ENCODE data around the gene OR6V1. TPM values are rescaled to one million over a fixed set of nuclear protein-coding genes. Genes with fewer than 3 reads are reported as not detected.

Gene OR6V1, protein sequence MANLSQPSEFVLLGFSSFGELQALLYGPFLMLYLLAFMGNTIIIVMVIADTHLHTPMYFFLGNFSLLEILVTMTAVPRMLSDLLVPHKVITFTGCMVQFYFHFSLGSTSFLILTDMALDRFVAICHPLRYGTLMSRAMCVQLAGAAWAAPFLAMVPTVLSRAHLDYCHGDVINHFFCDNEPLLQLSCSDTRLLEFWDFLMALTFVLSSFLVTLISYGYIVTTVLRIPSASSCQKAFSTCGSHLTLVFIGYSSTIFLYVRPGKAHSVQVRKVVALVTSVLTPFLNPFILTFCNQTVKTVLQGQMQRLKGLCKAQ
- total RNA-seq (2014; rRNA removed; shearing (Covaris generic); ENCODE audit: low replicate concordance), result not detected in 2 replicates

DNA sequence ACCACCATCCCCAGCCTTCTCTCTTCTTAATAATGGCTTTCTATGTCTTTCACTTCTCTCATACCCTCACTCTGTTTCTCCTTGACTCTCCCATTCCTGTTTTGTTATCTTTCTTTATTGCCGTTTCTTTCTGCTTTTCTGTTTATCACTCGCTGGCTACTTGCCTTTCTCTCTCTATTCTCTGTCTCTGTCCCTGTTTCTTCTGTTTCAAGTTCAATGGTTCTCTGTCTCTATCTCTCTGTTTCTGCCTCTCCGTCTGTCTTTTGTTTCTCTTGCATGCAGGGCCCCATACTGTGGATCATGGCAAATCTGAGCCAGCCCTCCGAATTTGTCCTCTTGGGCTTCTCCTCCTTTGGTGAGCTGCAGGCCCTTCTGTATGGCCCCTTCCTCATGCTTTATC, at the start of gene OR6V1:
Gene OR6V1 (plus strand): TSS at position 301 of the 400 bp plus-strand sequence. CDS start 0 bp downstream, at position 301.
- no peak for DNase-seq (ENCODE audit: low read depth)
- in situ Hi-C loops (cut with HindIII; ENCODE audit: low pct_unique_long_range_greater_than_20kb, low sequenced_read_pairs), result no loop called here

DNA sequence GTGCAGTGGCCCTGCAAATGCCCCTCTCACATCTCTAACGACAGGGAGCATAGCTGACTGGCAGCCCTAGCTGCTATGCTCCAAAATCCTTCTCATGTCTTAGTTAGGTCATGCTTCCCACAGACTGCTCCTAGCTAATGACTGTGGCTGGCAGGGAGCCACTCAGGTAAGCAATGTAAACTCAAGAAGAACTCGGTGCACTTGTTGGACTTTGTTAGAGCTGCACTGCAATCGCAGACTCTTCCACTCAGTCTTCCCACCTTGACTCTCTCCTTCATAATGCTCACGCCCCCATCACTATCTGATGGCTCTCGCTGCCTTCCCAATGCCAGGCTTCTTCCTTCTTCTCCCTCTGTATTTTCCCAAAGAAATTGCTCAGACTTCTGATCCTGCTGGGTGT, 49.2 kb upstream of the OR6V1 start:
- in situ Hi-C loops (cut with HindIII; ENCODE audit: low pct_unique_long_range_greater_than_20kb, low sequenced_read_pairs), result no loop called here
- DNase-seq (ENCODE audit: low read depth), result no peak

DNA sequence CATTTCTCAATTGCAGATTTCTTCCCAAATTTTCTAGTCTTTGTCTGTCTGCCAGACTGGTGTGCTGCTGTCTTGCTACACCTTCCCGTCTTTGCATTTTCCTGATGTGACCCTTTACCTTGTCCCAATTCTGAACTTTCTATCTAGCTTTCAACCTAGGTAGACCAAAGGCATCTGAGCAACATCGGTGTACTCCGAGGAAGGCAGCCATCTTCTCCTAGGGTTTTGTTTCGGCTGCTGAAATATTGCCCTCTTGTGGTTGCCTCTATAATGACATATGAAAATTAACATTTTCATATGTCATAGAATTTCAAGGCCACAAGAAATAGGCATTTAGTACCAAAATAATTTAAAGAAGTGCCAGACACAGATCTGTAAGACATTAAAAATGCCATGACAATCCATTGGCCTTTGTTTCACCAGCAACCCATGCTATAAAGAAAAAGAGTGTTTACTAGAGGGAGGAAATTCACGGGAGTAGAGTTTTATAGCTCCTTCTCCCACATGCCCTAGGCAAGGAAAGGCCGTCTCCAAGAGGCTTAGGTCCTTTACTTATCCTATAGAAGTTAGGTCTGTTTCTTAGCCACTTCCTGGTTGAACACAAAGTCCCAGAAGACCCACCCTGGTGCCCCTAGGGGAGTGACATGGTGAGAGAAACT, 48.6 kb upstream of the OR6V1 start:
- in situ Hi-C loops (cut with HindIII; ENCODE audit: low pct_unique_long_range_greater_than_20kb, low sequenced_read_pairs), result no loop called here
- peak; percentile 30 for DNase-seq (ENCODE audit: low read depth)

DNA sequence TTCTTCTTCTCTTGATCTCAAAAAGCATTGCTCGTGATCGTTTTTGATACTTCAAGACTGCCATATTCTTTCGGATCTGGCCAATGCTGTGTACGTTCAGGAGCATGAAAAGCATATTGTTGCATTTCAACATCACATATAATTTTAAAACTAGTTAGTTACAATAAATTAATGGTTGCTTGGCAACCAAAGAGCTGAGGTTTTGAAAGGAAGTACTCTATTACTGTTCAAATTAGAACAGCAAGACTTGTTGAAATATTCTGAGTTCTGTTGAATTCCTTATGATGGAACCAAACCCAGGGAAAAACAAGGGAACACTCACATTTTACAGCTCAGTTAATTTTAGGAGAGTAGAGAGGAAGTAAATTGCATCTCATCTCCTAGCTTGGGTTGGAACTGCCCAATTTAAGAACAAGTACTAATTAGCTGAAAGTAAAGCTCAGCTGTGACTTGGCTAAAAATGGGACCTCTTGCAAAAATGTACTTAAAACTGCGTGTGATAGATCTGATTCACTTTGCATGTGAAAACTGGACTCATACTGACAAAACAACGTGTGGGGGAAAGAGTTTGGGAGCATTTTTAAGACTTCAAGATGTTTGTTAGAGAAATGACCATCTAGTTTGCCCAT, 46.4 kb upstream of the OR6V1 start:
- no peak for DNase-seq (ENCODE audit: low read depth)
- in situ Hi-C loops (cut with HindIII; ENCODE audit: low pct_unique_long_range_greater_than_20kb, low sequenced_read_pairs), result no loop called here

DNA sequence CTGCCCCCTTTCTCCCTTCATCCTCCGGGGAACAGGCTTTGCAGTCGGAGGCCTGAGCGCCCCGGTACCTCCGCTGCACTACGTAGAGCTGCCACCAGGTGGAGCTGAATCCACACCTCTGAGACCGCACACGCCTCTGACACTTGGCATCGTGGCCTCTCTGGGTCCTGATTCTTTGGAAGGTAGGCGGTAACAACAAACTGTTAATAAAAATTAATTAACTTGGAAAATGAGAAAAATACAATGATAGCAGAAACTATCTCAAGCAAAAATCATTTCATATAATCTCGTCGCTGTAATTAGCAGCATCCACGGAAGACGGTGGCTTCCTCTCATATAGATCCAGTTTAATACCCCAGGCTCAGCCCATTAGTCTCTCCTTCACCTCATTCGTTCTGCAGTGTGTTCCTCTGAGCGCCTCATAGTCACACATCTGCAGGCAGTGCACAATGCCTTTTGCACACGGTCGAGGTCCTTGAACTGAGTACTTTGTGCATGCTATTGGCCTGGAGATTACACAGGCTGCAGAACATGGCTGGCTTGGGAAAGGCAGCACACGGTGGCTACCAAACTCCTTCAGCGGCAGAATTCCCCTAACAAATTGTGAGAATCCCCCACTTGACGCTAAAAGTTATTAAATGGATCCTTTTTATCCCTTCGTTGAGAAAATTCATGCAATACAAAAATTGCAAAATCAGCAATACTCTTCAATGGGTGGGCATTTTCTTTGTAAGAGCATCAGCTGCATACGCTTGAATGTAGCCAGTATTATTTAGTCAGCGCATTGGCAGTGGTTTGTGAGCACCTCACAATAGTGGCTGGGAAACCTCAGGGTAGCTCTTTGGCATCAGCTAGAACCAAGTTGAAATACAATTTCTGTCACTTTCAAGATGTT, 43.9 kb upstream of the OR6V1 start:
- in situ Hi-C loops (cut with HindIII; ENCODE audit: low pct_unique_long_range_greater_than_20kb, low sequenced_read_pairs), result no loop called here
- DNase-seq (ENCODE audit: low read depth), result peak; percentile 42

DNA sequence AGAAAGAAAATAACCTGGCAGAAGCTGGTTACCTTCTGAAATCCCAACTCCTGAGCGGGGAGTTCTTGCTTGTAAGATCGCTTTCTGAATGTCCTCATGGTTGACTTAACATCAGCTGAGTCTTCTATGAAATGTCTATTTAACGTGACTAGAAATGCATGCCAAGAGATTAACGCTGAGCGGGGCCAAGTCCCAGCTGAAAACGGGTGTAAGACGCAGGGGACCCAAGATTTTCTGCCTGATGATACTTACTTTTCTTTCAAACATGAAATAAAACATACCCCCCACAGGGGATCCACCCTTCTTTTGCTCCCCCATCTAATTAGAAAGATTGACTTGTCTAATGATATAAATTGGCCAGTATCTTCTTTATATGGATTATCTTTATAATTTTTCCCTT, 40.1 kb upstream of the OR6V1 start:
- in situ Hi-C loops (cut with HindIII; ENCODE audit: low pct_unique_long_range_greater_than_20kb, low sequenced_read_pairs), result no loop called here

DNA sequence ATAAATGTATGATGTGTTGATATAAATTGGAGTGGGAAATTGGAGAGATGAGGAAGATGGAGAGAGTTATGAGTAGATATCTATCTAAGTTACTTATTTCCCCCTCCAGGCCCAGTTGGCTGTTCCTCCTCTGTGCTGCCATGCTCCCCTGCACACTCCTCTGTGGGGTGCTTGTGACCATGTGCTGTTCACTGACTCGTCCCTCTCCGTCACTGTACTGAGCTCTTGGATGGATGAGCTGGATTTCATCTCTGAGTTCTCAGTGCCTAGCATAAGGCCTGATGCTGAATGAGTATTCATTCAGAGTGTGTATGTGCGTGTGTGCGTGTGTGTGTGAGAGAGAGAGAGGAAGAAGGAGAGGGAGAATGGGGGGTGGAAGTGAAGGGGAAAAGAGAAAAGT, 39.7 kb upstream of the OR6V1 start:
- in situ Hi-C loops (cut with HindIII; ENCODE audit: low pct_unique_long_range_greater_than_20kb, low sequenced_read_pairs), result no loop called here
- no peak for DNase-seq (ENCODE audit: low read depth)

More for the DNA sequence above, 40.1 kb upstream of the OR6V1 start:
- no peak for DNase-seq (ENCODE audit: low read depth)

DNA sequence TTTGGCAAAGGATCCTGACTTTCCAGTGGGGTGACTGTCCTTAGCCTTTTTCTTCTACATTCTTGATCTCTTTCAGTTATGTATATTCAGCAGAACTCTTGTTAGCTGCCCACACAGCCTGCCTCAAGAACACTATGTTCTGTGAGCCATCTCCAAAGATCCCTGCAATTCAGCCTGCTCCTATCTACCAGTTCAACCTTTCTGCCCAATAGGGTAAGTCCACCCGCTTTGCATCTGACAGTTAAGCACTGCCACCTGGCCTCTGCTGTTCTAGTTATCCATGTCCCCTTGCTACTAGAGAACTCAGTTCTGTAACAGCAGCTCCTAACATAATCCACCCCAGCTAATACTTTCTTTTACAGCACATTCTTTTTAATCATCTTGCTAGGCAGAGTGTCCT, 38.7 kb upstream of the OR6V1 start:
- no peak for DNase-seq (ENCODE audit: low read depth)
- in situ Hi-C loops (cut with HindIII; ENCODE audit: low pct_unique_long_range_greater_than_20kb, low sequenced_read_pairs), result no loop called here

DNA sequence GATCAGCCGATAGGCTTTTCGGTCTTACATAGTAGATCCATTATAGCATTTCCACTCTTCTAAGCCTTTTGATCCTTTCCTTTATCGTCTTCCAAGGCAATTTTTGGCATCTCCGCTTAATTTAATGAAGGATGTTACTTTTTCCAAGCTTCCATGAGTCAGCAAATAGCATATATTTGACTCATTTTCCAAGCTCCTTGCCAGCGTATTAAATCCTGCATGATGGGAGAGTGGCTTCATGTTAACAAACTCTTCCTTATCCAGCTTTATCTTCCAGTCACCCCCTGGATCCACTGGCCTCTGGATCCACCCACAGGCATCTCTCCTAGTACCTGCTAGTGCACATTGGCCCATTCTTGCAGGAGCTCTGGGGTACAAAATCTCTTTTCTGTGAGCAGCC, 38.2 kb upstream of the OR6V1 start:
- in situ Hi-C loops (cut with HindIII; ENCODE audit: low pct_unique_long_range_greater_than_20kb, low sequenced_read_pairs), result no loop called here
- DNase-seq (ENCODE audit: low read depth), result no peak

DNA sequence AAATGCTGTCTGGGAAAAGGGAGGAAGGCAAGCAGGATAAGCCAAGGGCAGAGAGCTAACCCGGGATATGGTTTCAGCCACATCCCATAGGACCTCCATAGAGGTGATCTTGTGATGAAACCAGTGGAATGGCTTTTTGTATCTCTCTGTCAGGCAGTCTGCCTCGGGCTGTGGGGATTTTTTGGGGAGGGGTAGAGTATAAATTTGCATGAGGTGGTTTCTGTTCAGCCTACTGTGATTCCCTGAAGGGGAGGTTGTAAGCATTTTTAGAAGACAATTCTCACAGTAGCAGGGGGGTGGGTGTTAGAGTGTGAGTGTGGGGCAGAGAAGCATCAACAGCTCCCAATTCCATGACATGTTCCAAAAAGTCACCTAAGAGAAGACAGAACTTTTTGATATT, 37.1 kb upstream of the OR6V1 start:
- no peak for DNase-seq (ENCODE audit: low read depth)
- in situ Hi-C loops (cut with HindIII; ENCODE audit: low pct_unique_long_range_greater_than_20kb, low sequenced_read_pairs), result no loop called here

DNA sequence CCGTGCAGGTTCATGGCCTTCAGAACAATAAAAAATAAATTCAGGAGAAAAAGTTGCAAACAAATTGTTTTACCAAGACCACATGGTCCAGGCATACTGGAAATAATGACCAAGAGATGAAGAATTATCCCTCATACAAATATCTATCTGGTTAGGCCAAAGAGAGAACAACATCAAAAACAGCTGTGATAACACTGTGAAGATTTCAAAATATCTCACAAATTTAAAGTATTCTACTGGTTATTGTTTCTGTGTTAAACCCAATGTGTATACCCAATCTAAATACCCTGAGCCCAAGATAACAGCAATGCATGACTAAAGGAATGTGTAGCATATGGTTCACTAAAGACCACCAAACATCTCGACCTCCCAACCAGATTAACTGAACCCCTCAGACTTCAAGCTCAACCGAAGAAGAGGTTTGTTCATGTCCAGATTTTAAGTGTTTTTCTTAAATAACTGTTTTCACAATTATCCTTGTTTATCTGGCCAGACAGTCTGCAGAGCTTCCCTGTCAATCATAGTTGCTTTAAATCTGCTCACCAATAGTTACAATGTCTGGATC, 36.1 kb upstream of the OR6V1 start:
- DNase-seq (ENCODE audit: low read depth), result no peak
- in situ Hi-C loops (cut with HindIII; ENCODE audit: low pct_unique_long_range_greater_than_20kb, low sequenced_read_pairs), result no loop called here

DNA sequence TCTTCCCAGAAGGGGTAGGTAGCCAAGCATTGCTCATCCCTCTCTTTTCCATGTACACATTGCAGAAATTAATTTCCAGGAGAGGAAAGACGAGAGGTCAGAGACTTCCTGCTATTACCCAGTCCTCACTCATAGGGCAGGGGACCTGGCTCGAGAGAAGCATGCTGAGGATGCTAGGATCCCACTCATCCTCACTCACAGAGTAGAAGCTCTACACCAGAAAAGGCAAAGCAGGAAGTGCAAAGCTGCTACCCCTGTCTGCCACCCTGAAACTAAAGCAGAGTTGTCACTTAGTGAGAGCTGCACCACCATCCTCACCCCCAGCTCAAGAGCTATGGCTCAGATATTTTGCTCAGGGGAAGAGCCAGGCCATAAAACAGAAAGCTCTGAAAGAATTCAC, 35.1 kb upstream of the OR6V1 start:
- in situ Hi-C loops (cut with HindIII; ENCODE audit: low pct_unique_long_range_greater_than_20kb, low sequenced_read_pairs), result no loop called here
- DNase-seq (ENCODE audit: low read depth), result no peak

DNA sequence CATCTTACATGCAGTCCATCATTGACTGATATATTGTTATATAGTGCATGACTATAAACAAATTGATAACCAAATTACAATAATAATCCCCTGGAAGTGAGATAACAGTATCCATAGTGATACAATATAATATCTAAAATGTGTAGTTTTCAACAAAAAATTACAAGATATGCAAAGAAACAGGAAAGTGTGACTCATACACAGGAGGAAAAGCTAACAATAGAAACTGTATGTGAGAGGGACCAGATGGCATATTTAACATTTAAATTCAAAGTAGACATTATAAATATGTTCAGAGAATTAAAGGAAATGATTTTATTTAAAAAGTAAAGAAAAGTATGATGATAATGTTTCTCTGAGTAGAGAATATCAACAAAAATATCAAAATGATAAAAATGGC, 33.2 kb upstream of the OR6V1 start:
- in situ Hi-C loops (cut with HindIII; ENCODE audit: low pct_unique_long_range_greater_than_20kb, low sequenced_read_pairs), result no loop called here
- no peak for DNase-seq (ENCODE audit: low read depth)

DNA sequence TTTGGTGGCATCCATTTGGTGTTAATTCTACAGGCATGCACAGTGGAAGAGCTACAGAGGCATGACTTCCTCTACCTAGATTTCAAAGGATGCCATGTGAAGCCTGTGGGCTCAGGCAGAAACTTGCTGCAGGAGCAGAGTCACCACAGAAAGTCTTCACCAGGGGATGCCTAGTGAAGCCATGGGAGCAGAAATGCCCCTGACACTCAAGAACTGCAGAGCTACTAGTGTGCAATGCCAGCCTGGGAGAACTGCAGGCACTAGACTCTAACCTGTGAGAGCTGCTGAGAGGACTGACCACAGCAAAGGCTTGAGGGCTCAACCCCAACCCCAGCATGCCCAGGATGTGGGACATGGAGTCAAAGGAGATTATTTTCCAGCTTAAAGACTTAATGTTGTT, 29.1 kb upstream of the OR6V1 start:
- DNase-seq (ENCODE audit: low read depth), result no peak
- in situ Hi-C loops (cut with HindIII; ENCODE audit: low pct_unique_long_range_greater_than_20kb, low sequenced_read_pairs), result no loop called here

DNA sequence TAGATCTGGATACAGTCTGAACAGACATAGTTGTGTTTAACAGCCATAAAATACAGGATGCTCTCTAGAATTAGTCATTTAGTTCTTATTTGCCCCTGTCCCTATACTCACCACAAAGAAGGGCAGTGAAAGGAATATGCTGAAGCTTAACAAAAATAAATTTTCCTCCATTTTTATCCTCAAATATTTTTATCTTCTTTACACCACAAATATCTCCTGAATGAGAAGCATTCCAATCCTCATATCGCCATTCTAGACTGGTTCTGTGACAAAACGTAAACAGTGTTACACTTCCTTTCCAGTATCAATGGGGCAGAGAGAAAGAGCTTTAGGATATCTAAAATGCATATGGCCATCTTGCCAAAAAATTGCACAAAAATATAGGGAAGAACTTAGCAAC, 26.8 kb upstream of the OR6V1 start:
- in situ Hi-C loops (cut with HindIII; ENCODE audit: low pct_unique_long_range_greater_than_20kb, low sequenced_read_pairs), result no loop called here
- no peak for DNase-seq (ENCODE audit: low read depth)

DNA sequence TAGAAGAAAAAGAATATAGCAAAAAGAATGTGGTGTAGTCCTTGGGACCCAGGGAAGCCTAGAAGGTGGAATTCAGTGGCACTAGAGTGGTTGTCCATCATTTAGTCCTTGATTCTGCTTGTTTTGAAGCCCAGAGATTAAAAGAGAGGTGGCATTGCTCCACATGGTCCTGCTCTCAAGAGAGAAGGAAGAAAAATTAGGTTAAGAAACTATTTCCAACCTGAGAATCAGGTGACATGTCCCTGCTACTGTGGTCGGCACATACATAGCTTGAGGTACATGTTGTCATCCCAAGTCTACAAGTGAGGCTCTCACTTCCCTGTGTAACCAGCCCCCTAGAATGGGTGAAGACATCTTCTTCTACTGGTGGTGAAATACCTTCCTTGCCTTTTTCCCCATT, 25.1 kb upstream of the OR6V1 start, which contains the start of gene OR9A2:
Gene OR9A2 (minus strand): TSS at position 101 of the 400 bp plus-strand sequence. CDS start 0 bp downstream, at position 101.
- in situ Hi-C loops (cut with HindIII; ENCODE audit: low pct_unique_long_range_greater_than_20kb, low sequenced_read_pairs), result no loop called here
- DNase-seq (ENCODE audit: low read depth), result no peak

DNA sequence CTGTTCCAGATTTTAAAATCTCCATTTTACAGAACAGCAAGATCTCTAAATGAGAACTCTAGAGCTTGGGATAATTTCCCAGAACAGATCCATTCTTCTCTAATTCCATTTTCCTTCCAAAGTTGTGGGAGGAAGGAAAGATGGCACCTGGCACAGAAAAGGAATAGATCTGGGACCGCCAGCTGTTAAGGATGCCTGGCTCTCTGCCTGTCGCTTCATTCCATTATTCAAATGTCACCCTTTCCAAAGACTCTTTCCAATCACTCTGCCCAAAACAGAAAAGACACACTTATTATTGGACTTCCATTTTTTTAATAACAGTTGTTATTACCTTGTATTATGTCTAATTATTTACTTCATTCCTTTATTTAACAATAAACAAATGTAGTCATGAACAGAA, 24.5 kb upstream of the OR6V1 start:
- no peak for DNase-seq (ENCODE audit: low read depth)
- in situ Hi-C loops (cut with HindIII; ENCODE audit: low pct_unique_long_range_greater_than_20kb, low sequenced_read_pairs), result no loop called here

DNA sequence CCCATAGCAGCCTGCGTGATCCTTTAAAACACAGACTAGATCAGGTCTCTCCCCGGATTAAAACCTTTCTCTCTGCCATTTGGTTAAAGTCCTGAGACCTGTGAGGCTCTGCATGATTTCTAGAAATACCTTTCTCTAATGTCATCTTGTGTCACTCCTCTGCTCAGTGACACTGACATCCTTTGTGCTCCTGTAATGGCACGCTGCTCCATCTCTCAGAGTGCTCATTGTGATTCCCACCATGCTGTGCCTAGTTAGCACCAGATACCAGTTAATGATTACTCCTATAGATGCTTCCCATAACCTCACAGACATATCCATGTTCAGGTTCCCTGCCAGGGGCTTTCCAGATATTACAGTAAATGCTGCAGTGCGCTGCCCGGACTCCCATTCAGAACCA, 13.5 kb upstream of the OR6V1 start:
- DNase-seq (ENCODE audit: low read depth), result no peak
- in situ Hi-C loops (cut with HindIII; ENCODE audit: low pct_unique_long_range_greater_than_20kb, low sequenced_read_pairs), result no loop called here
